Stimulated activated CD4-positive, alpha-beta T cell treated with anti-CD3 and anti-CD28 coated beads, Interleukin-2, amount 100 ng/mL, for 4 hours (primary cell): Measurements from ENCODE around the gene DCAF12.
A peak's percentile ranks its signal among the peaks of the same experiment; 100 is the strongest.
"Not testable (repeated sequence)": the region's sequence is repeated elsewhere in the genome, so short reads cannot be mapped to it uniquely, and the experiment has no call there.

ENCODE experiments used
- DNase-seq: peaks from one replicate; pipeline ENCODE4 v3.0.0-alpha.2; 2020; ENCODE audit warnings: low read depth

DCAF12 gene

GRCh38 chr9:34126207-34127034 is at the start of gene DCAF12:
Gene DCAF12, minus strand, starts transcription at chr9:34126698. Its CDS starts 267 bp downstream, at chr9:34126431.
- peak; percentile 81 for DNase-seq

DNA sequence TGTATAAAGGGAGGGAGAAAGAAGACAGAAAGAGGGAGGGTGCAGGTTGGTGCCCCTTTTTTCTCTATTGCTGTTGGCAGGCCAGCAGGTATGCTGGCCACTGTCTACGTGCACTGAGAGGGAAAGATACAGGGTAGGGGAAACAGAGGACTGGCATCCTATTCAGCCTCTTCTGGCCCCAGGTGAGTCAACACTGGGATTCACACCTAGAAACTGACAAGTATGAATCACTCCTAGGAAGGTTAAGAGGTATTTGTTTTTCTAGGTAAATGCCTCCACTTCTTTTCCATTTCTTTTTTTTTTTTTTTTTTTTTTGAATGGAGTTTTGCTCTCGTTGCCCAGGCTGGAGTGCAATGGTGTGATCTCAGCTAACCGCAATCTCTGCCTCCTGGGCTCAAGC is 49.6 kb upstream of the DCAF12 start:
- no peak for DNase-seq

GRCh38 chr9:34171753-34172535 is 45.4 kb upstream of the DCAF12 start:
- no peak for DNase-seq

GRCh38 chr9:34170237-34170991 is 43.9 kb upstream of the DCAF12 start:
- DNase-seq: no peak

- no peak for DNase-seq
Observed at GRCh38 chr9:34169125-34169524, 42.6 kb upstream of the DCAF12 start.

- DNase-seq: no peak
Observed at GRCh38 chr9:34163434-34163833, 36.9 kb upstream of the DCAF12 start.

- DNase-seq: no peak
Observed at GRCh38 chr9:34158362-34158869, 31.9 kb upstream of the DCAF12 start.

DNA sequence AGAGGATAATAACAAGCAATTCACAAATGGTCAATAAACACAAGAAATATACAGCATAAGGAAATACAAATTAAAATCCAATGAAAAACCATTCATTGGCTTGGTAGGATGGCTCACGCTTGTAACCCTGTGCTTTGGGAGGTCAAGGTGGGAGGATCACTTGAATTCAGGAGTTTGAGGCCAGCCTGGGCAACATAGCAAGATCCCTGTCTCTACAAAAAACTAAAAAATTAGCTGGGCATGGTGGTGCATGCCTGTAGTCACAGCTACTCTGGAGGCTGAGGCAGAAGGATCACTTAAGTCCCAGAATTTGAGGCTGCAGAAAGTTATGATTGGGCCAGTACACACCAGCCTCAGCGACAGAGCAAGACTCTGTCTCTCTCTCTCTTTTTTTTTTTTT is 31.4 kb upstream of the DCAF12 start:
- DNase-seq: no peak

DNA sequence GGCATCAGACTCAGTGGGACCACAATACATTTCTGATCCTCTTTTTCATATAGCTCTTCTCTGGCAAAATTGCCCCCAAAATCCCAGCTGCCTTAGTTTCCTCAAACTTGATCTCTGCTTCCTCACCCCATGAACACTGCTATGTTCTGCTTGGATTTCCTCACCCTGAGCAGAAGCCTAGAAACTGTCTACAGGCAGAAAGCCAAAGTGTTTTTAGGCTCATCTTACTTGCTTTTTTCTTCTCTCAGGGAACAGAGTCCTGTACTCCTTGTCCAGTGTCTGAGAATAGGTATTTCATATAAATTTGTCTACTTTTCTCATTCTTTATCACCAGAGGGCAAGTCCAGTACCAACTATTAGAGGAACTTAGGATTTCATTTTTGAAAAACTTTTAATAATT is 30.8 kb upstream of the DCAF12 start:
- DNase-seq: no peak

DNA sequence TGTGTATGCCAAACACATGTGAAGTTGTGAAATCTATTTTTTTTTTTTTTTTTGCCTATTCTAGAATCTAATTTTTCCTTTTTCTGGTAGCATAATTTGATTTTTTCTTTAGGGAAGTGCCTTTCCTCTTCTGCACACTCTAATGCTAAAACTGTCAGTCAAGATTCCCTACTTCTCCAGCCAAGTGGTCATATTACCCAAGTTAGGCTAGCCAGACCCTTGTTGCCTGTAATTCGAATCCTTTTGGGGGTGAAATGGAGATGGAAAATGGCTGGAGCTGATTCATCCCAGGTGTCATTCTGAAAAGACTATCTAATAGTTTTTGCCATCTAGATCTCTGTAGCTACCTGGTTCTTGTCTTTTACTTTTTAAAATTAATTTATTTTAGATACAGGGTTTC is 27.6 kb upstream of the DCAF12 start:
- DNase-seq: no peak

- DNase-seq: no peak
Observed at GRCh38 chr9:34151398-34151797, 24.9 kb upstream of the DCAF12 start.

GRCh38 chr9:34145165-34145564 is 18.7 kb upstream of the DCAF12 start:
- no peak for DNase-seq

DNA sequence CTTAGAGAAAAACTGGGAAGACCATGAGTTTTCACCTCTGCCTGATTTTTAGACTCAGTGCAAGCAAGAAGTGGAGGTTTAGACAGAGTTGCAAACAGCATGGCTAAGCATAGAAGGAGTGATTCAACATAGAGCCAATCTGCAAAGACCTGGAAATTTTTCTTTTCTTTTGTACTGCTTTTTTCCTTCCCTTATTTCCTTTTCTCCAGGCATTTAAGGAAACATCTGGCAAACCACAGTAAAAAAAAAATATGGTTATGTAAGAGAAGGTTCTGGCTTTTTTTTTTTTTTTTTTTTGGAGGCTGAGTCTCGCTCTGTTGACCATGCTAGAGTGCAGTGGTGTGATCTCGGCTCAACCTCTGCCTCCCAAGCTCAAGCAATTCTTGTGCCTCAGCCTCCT is 16.6 kb upstream of the DCAF12 start:
- DNase-seq: no peak

- DNase-seq: no peak
Observed at GRCh38 chr9:34140853-34141252, 14.4 kb upstream of the DCAF12 start.

DNA sequence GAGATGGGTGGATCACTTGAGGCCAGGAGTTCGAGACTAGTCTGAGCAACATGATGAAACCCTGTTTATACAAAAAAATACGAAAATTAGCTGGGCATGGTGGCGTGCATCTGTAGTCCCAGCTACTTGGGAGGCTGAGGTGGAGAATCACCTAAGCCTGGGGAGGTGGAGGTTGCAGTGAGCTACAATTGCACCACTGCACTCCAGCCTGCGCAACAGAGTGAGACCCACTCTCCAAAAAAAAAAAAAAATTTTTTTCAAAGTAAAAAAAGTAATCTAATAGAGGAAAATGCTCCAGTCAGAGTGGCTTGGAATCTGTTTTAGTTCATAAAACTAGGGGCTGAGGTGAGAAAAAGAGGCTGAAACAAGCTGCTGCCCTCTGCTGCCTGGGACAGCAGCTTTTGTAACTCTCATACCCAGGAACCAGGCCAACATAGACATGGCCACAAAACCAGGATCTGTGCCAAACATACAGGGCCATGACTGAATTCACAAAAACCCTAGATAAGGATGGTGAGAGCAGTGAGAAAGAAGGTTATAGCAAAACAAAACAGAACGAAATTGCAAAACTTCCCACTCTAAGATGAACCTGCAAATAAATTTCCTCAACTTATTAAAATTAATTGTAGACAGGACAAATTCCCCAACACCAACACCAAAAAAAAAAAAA is 13.1 kb upstream of the DCAF12 start:
- no peak for DNase-seq

GRCh38 chr9:34138644-34139043 is 12.1 kb upstream of the DCAF12 start:
- DNase-seq: not testable (repeated sequence)

GRCh38 chr9:34134521-34134920 is 8.0 kb upstream of the DCAF12 start:
- DNase-seq: no peak

DNA sequence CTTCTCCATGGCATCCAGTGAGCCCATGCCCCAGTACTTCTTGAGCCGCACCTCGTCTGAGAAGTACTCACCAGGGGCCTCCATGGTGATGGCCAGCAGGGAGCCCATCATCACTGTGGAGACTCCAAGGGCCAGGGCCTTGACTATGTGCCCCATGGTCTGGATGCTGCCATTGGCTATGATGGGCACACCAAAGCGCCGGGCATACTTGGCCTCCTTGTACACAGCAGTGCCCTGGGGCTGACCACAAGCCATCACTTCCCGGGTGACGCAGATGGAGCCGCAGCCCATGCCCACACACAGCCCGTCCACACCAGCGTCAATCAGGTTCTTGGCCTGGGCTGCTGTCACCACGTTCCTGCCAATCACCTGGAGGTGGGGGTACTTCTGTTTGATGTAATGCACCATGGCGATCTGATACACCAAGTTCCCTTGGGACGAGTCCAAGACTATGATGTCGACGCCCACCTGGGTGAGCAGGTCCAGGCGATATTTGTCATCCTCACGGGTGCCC is 7.0 kb upstream of the DCAF12 start:
- no peak for DNase-seq

- DNase-seq: no peak
Observed at GRCh38 chr9:34131571-34131970, 5.1 kb upstream of the DCAF12 start.

GRCh38 chr9:34127035-34127948 is 794 bp upstream of the DCAF12 start:
- no peak for DNase-seq
